COLO829 (cell line): ENCODE data around the gene NALCN.
A peak's percentile ranks its signal among the peaks of the same experiment; 100 is the strongest.

Experiments used
- DNase-seq: peaks from one replicate; pipeline ENCODE4 v3.0.0; 2012; ENCODE audit warnings: low spot score

The NALCN gene

GRCh38 chr13:101121608-101122007 is 294.7 kb downstream of the NALCN start:
- no peak for DNase-seq

GRCh38 chr13:101120007-101120406 is 296.3 kb downstream of the NALCN start:
- no peak for DNase-seq

DNA sequence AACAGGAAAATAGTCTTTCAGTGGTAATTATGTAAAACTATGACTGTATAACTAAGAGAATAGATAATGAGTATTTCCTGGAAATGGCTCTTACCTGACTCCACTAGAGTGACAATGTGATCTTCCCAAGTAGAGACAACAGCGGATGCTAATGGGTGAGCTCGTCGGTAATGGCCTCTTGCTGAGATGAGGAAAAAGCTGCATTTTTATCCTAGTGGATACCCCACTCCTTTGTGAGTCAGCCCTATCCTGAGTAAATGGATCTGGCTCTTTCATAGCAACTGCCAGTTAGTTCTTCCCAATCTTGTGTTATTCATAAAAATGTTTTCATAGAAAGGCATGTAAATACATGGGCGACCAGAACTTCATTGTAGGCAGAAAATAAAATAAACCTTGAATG is 299.5 kb downstream of the NALCN start:
- no peak for DNase-seq

DNA sequence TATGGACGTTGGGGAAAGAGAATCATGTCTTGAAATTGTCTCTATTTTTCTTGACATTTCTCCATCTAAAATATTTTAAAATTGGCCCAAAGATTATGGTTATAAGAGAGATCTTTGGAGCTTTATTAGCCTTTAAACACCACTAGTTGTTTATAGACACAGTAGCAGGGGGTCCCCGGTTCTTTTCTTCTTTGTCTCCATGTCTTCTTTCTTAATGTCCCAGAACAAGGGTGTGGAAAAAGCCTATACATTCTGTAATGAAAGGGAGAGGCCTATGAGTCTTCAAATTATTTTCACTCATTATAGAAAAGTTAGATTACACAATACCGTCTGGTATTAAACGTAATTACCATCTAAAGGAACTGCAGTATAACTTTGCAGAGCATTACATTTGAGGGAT is 300.0 kb downstream of the NALCN start:
- DNase-seq: no peak

DNA sequence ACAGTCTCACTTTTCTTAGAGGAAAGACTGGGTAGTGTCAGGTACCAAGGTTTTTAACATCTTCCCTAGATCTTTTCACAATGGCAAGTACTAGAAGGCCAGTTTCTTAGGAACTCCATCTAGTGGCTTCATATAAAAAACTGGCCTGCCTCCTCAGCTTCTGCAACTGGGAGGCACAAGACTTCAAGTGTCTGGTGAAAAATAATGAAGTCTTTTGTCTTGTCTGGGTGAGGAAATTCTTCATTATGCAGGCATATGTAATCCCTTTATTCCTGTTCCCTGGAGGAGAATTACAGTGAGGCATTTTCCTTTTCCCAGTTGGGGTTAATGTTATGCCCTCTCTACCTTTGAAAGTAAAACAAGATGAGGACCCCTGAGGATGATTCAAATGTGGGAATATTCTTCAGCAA is 300.5 kb downstream of the NALCN start:
- DNase-seq: peak; percentile 65

DNA sequence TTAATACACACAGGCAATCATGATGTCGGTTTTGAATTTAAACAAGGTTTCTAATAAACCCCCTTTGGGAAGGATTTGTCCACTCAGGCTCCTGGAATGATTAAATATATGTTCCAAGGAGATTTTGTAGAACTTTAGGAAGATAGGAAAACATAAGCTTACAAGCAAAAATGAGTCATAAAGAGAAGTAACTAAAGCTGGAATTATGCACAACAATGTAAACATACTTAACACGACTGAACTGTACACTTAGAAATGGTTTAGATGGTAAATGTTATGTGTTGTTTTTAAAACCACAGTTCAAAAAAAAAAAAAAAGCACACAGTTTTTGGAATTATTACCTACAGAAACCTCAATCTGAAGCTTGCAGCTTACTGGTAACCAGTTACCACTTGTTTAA is 304.4 kb downstream of the NALCN start:
- no peak for DNase-seq

DNA sequence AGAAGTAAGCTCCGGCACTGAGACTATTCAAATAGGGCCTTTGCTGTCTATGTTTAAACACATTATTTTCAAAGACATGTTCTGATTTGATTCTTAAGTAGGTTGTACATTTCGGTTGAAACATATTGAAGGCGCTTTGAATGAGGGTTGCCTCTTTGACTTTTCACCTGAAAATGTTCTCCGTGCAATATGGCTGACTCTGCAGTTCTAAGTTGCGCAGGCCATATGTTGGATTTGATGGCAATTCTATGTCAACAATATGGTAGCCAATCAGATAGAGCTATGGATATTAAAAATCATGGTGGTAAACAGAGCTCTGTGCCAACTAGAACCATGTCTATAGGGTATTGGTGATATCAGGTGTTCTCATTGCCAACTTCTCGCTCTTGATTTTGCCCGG is 307.3 kb downstream of the NALCN start:
- DNase-seq: no peak

DNA sequence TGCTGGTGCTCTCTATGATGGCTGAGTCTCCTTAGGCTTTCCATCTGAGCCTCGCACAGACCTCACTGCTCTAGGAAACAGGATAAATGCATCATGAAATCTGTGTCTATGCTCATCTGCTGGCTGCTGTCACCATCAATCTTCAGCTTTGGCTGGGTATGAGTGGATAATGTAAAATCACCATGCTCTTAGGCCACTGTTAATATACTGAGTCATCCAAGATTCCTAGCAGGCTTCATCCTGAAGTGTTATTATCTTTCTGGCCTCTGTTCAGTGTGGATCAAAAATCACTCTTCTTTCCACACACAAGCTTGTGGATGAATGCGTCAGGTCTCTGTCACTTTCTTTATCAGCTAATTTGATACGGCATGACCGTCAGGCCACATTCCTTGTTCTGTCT is 317.4 kb downstream of the NALCN start:
- no peak for DNase-seq

DNA sequence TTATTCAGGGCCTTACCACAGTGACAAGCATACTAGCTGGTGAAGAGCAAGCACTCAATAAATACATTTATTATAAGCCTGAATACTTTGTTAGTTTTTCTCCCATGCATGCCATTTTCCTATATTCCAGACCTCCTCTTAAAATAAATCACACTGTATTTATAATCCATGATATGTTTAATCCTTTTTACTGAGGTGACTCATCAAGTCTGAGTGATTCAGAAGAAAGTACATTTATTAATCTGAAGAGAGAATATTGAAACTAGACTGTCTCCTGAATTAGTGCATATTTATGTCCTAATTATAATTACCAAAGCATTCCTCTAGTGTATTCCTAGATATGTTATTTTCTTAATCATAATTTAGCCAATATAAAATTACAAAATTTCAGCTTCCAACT is 323.3 kb downstream of the NALCN start:
- no peak for DNase-seq

GRCh38 chr13:101090287-101090686 is 326.0 kb downstream of the NALCN start:
- no peak for DNase-seq

GRCh38 chr13:101085551-101085950 is 330.8 kb downstream of the NALCN start:
- no peak for DNase-seq

GRCh38 chr13:101082441-101082840 is 333.9 kb downstream of the NALCN start:
- peak; percentile 62 for DNase-seq

GRCh38 chr13:101080616-101081015 is 335.7 kb downstream of the NALCN start:
- no peak for DNase-seq

GRCh38 chr13:101065329-101065728 is 351.0 kb downstream of the NALCN start:
- DNase-seq: no peak

GRCh38 chr13:101059793-101060192 is 356.5 kb downstream of the NALCN start:
- no peak for DNase-seq

- DNase-seq: no peak
Observed at GRCh38 chr13:101058841-101059240, 357.5 kb downstream of the NALCN start.

GRCh38 chr13:101053301-101054093 is 362.8 kb downstream of the NALCN start:
- no peak for DNase-seq

DNA sequence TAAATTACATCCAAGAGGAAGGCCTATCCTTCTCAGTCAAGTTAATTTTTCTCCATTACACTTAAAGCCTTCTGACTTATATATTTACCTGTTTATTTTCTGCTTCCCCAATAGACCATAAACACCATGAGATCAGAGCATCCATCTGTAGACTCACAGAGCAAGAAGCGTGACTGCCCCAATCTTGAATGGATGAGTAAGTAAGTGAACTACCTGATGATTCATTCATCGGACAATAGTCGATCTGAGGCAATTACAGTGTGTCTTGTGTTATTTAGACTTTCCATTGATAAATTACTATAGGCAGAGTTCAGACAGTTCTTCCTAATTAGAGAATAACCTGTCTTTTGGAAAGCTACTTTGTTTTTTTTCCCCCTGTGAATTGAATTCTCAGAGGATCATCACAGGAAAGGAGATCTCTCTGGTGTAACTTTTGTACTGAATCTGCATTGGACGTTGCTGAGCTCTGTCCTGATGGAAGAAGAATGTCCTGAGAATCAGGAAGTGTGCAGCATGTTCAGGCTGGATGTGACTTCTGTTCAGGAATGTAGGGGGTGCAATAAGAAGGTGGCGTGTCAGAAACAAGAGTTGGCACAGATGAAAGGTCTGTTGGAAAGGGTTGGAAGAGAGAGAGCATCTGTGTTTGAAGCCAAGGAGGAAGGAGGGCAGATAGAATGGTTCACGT is 367.0 kb downstream of the NALCN start:
- peak; percentile 31 for DNase-seq

GRCh38 chr13:101036546-101036945 is 379.8 kb downstream of the NALCN start:
- DNase-seq: no peak

DNA sequence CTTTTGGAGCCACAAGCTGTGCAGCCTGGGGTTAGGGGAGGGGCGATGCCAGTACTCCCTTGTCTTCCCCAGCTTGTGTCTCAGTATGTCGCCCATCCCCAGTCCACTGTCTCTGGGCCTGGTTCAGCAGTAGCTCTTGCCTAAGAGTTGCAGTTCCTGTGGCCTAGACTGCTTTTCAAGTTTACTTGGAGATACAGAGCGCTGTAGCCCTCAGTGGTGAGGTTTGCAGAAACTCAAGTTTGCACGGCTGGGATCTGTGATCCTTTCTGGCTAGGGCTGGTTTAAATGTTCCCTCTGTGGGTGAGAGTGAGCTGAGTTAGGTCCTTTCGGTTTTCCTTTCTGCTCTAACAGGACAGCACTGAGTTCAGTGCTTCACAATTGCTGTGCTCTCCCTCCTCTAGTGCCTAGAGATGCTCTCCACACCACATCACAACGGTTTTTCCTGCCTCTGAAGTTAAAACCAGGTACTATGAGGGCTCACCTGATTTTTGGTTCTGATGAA is 381.1 kb downstream of the NALCN start:
- DNase-seq: no peak

GRCh38 chr13:101026736-101027398 is 389.4 kb downstream of the NALCN start:
- no peak for DNase-seq

- no peak for DNase-seq
Observed at GRCh38 chr13:101026328-101026727, 390.0 kb downstream of the NALCN start.

DNA sequence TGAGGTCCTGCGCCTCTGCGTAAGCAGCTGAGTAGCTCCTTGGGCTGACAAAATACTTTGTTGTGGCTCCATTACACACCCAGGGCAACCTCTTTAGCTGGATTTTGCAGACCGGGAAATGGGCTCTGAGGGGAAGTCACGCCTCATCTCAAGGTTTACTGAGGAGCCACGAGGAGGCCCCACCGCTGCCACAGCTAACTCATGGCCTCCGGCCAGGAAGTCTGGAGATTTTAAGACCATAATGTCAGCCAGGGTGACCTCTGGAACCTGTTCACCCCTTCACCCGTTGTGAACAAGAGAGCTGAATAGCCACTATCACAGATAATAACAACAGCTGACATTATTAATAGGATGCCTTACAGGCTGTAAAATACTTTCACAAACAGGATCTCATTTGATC is 390.4 kb downstream of the NALCN start:
- DNase-seq: no peak
